Measurements from ENCODE around the gene PPP1R3G. TPM values are rescaled to one million over a fixed set of nuclear protein-coding genes. Genes with fewer than 3 reads are reported as not detected.

PPP1R3G gene
- total and polyA plus RNA-seq, 11 donors, result 5.4 to 12.3 (median 8.0) TPM

- ATAC-seq (no peak), DNase-seq (no peak)
- peaks cover 0 to 40% (median 13%) of the 10 kb centered on the region in 12 donors for H3K4me1 ChIP-seq
- WGBS, 4 donors, result 89 to 93% (median 92%) methylated on average over 14 of the region's 14 CpGs
- no peak for TF ChIP-seq POLR2A (IDR thresholded peaks at IDR 0.05)
- no peak for TF ChIP-seq CTCF (IDR thresholded peaks at IDR 0.05)
- H3K27ac ChIP-seq, result peak overlapping the region in 2 of 12 donors; percentile 55 to 87
- no peaks in the 10 kb centered on the region for H3K36me3 ChIP-seq
- no peaks in the 10 kb centered on the region for H3K27me3 ChIP-seq
- H3K9me3 ChIP-seq, result no peaks in the 10 kb centered on the region
- intact Hi-C loops (cut with DNase I), result no loop called here
- no peak overlapping the region for H3K4me3 ChIP-seq
Measured at GRCh38 chr6:5098501-5099270, 13.5 kb downstream of the PPP1R3G start.

- Histone ChIP-seq H3K27me3 (no peaks in the 10 kb centered on the region), H3K36me3 (no peaks in the 10 kb centered on the region), H3K4me1 (peaks cover 0 to 36% (median 9%) of the 10 kb centered on the region in 12 donors), H3K4me3 (no peak overlapping the region), H3K27ac (no peak overlapping the region), H3K9me3 (no peaks in the 10 kb centered on the region)
- intact Hi-C loops (cut with DNase I), result no loop called here
- DNase-seq (no peak), ATAC-seq (no peak)
- TF ChIP-seq CTCF (IDR thresholded peaks at IDR 0.05), result no peak
- TF ChIP-seq POLR2A (IDR thresholded peaks at IDR 0.05), result no peak
- WGBS, 4 donors, result 95 to 97% (median 96%) methylated on average over 3 of the region's 3 CpGs
Measured at GRCh38 chr6:5099537-5099936, 14.4 kb downstream of the PPP1R3G start.

GRCh38 chr6:5100806-5101205 lies 15.7 kb downstream of the PPP1R3G start:
- Histone ChIP-seq H3K27ac (no peak overlapping the region), H3K27me3 (no peaks in the 10 kb centered on the region), H3K9me3 (no peaks in the 10 kb centered on the region), H3K4me1 (peaks cover 0 to 26% (median 9%) of the 10 kb centered on the region in 12 donors), H3K36me3 (no peaks in the 10 kb centered on the region), H3K4me3 (no peak overlapping the region)
- intact Hi-C loops (cut with DNase I), result no loop called here
- DNase-seq, result no peak
- no peak for ATAC-seq
- no peak for TF ChIP-seq CTCF (IDR thresholded peaks at IDR 0.05)
- TF ChIP-seq POLR2A (IDR thresholded peaks at IDR 0.05), result no peak
- 93 to 99% (median 96%) methylated on average over 7 of the region's 7 CpGs for WGBS, 4 donors

GRCh38 chr6:5102267-5102970 lies 17.3 kb downstream of the PPP1R3G start:
- ATAC-seq (no peak), DNase-seq (no peak)
- TF ChIP-seq POLR2A (IDR thresholded peaks at IDR 0.05), result no peak
- no peak for TF ChIP-seq CTCF (IDR thresholded peaks at IDR 0.05)
- Histone ChIP-seq H3K9me3 (no peaks in the 10 kb centered on the region), H3K4me1 (peaks cover 0 to 18% (median 1%) of the 10 kb centered on the region in 12 donors), H3K27ac (peak overlapping the region in 2 of 12 donors; percentile 11 to 14), H3K4me3 (no peak overlapping the region), H3K36me3 (no peaks in the 10 kb centered on the region), H3K27me3 (no peaks in the 10 kb centered on the region)
- intact Hi-C loops (cut with DNase I), result no loop called here
- 87 to 89% (median 88%) methylated on average over 8 of the region's 8 CpGs for WGBS, 4 donors

Measured in heart left ventricle (tissue), 16 donors.